Measurements from ENCODE around the gene RFWD3. TPM values are rescaled to one million over a fixed set of nuclear protein-coding genes. Genes with fewer than 3 reads are reported as not detected.

Gene RFWD3, protein sequence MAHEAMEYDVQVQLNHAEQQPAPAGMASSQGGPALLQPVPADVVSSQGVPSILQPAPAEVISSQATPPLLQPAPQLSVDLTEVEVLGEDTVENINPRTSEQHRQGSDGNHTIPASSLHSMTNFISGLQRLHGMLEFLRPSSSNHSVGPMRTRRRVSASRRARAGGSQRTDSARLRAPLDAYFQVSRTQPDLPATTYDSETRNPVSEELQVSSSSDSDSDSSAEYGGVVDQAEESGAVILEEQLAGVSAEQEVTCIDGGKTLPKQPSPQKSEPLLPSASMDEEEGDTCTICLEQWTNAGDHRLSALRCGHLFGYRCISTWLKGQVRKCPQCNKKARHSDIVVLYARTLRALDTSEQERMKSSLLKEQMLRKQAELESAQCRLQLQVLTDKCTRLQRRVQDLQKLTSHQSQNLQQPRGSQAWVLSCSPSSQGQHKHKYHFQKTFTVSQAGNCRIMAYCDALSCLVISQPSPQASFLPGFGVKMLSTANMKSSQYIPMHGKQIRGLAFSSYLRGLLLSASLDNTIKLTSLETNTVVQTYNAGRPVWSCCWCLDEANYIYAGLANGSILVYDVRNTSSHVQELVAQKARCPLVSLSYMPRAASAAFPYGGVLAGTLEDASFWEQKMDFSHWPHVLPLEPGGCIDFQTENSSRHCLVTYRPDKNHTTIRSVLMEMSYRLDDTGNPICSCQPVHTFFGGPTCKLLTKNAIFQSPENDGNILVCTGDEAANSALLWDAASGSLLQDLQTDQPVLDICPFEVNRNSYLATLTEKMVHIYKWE
- total RNA-seq (26.0 TPM), polyA plus RNA-seq (ENCODE audit: insufficient read depth, low read depth, low replicate concordance) (5.8 TPM)
- long read RNA-seq, donor 1, partial matches to known transcripts: 0 of 2 reads
- long read RNA-seq, donor 1, other reads (novel, unspliced or antisense): 0 of 2 reads
- long read RNA-seq, donor 2, partial matches to known transcripts: 13 of 16 reads
- long read RNA-seq, donor 2, other reads (novel, unspliced or antisense): 0 of 16 reads
- long read RNA-seq, donor 3, partial matches to known transcripts: 0 of 1 reads
- long read RNA-seq, donor 3, other reads (novel, unspliced or antisense): 0 of 1 reads
- long read RNA-seq, donor 4, full-length matches to known transcripts: 2 of 7 reads
- long read RNA-seq, donor 4, partial matches to known transcripts: 5 of 7 reads
- long read RNA-seq, donor 4, other reads (novel, unspliced or antisense): 0 of 7 reads
- long read RNA-seq, donor 5: 0 reads
- long read RNA-seq, donor 6, full-length matches to known transcripts: 2 of 2 reads
- long read RNA-seq, donor 6, partial matches to known transcripts: 0 of 2 reads
- long read RNA-seq, donor 6, other reads (novel, unspliced or antisense): 0 of 2 reads
- long read RNA-seq, donor 7, full-length matches to known transcripts: 7 of 13 reads
- long read RNA-seq, donor 7, partial matches to known transcripts: 4 of 13 reads
- long read RNA-seq, donor 7, other reads (novel, unspliced or antisense): 2 of 13 reads
- long read RNA-seq, donor 8, partial matches to known transcripts: 10 of 14 reads
- long read RNA-seq, donor 8, other reads (novel, unspliced or antisense): 0 of 14 reads
- long read RNA-seq, donor 9, partial matches to known transcripts: 0 of 2 reads
- long read RNA-seq, donor 9, other reads (novel, unspliced or antisense): 0 of 2 reads
- long read RNA-seq, donor 10, partial matches to known transcripts: 0 of 5 reads
- long read RNA-seq, donor 10, other reads (novel, unspliced or antisense): 0 of 5 reads

DNA sequence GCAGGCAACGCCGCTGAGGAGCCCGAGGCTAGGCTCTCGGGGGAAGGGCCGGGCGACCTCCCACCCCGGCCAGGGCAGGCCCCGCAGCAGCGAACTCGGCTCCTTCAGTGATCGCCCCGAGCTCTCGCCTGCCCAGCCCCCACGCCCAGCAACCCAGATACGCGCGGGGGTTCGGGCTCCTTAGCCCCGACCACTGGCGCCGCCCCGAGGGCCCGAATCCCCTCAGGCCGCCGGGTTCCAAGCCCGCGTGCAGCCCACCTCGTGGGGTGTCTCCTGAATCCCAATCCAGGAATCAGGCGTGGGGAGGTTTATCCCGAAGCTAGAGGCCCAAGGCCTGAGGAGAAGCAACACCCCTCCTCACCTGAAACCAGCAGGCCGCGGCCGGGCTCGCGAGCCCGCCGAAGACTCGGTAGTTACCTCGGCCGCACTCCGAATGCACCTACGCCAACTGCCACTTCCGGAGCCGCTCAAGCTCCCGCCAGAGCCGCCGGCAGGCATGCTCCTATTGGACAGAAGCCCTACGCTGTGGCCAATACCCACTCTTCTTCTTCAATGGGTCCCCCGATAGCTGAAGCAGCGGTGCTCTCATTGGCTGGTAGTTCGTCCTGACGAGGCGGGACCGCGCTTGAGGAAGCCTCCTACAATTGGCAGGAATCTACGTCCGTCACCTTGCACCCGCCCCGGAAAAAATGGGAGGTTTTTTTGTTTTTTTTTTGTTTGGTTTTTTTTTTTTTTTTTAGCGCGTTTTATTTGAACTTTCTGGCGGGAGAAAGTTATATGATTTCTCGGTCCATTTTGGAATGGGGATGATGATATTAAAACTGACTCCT lies at the start of gene RFWD3:
RFWD3 (minus strand) TSS at position 453 of the 830 bp plus-strand sequence. CDS start 5,428 bp downstream, outside the sequence.
- DNase-seq: peak; percentile 98 to 99 (median 98)
- Histone ChIP-seq H3K27ac (ENCODE audit: low read depth in 2 of 2, low read length in 2 of 2) (peak within 1 kb of the TSS in 1 of 2 donors; percentile 43), H3K9me3 (ENCODE audit: control insufficient read depth in 2 of 3, insufficient read depth in 1 of 3, low read length in 3 of 3) (no peaks in the 10 kb centered on the region), H3K27me3 (ENCODE audit: control insufficient read depth, insufficient read depth, low read length) (no peaks in the 10 kb centered on the region), H3K9ac (ENCODE audit: low read length in 3 of 3) (peak within 1 kb of the TSS; percentile 77 to 85 (median 82)), H3K4me1 (ENCODE audit: control insufficient read depth in 2 of 3, insufficient read depth in 2 of 3, low read depth in 1 of 3, low read length in 3 of 3) (no peaks in the 10 kb centered on the region), H3K36me3 (ENCODE audit: control insufficient read depth in 2 of 3, insufficient read depth in 3 of 3, low read length in 3 of 3) (peaks cover 0 to 13% (median 10%) of the 10 kb centered on the region in 3 donors), H3K4me3 (ENCODE audit: low read length in 3 of 3) (peak within 1 kb of the TSS; percentile 88 to 91 (median 89))
- intact Hi-C loops (cut with DNase I): no loop called here
- peak; percentile 99 for FAIRE-seq
- TF ChIP-seq, protein P1, sequence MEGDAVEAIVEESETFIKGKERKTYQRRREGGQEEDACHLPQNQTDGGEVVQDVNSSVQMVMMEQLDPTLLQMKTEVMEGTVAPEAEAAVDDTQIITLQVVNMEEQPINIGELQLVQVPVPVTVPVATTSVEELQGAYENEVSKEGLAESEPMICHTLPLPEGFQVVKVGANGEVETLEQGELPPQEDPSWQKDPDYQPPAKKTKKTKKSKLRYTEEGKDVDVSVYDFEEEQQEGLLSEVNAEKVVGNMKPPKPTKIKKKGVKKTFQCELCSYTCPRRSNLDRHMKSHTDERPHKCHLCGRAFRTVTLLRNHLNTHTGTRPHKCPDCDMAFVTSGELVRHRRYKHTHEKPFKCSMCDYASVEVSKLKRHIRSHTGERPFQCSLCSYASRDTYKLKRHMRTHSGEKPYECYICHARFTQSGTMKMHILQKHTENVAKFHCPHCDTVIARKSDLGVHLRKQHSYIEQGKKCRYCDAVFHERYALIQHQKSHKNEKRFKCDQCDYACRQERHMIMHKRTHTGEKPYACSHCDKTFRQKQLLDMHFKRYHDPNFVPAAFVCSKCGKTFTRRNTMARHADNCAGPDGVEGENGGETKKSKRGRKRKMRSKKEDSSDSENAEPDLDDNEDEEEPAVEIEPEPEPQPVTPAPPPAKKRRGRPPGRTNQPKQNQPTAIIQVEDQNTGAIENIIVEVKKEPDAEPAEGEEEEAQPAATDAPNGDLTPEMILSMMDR (IDR thresholded peaks at IDR 0.05; ENCODE audit: borderline replicate concordance, extremely low read depth, insufficient read depth): no peak

DNA sequence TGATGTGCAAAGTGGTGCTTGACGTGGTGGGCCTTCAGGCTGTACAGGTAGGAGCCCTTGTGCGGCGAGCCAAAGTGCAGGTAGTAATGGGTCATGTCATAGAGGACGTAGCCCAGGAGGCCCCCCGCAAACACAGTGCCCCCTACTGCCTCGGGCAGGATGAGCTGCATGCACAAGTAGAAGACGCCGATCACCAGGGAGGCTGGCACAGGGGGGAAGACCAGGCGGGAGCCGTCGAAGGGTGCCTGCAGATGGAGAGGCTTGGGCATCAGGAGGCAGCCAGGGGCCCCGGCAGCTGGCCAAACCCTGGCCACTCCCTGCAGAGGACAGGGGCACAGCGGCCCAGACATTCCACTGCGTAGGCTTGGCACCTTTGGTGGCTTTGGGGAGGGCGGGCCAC lies 49.7 kb upstream of the RFWD3 start:
- DNase-seq (no peak), FAIRE-seq (no peak)
- H3K4me3 ChIP-seq (ENCODE audit: low read length in 3 of 3): no peak overlapping the region
- H3K27ac ChIP-seq (ENCODE audit: low read depth in 2 of 2, low read length in 2 of 2): no peak overlapping the region
- TF ChIP-seq, protein P1 (IDR thresholded peaks at IDR 0.05; ENCODE audit: borderline replicate concordance, extremely low read depth, insufficient read depth): no peak
- no peaks in the 10 kb centered on the region for H3K4me1 ChIP-seq (ENCODE audit: control insufficient read depth in 2 of 3, insufficient read depth in 2 of 3, low read depth in 1 of 3, low read length in 3 of 3)
- no peaks in the 10 kb centered on the region for H3K36me3 ChIP-seq (ENCODE audit: control insufficient read depth in 2 of 3, insufficient read depth in 3 of 3, low read length in 3 of 3)
- H3K27me3 ChIP-seq (ENCODE audit: control insufficient read depth, insufficient read depth, low read length): no peaks in the 10 kb centered on the region
- H3K9me3 ChIP-seq (ENCODE audit: control insufficient read depth in 2 of 3, insufficient read depth in 1 of 3, low read length in 3 of 3): no peaks in the 10 kb centered on the region
- no peak overlapping the region for H3K9ac ChIP-seq (ENCODE audit: low read length in 3 of 3)
- intact Hi-C loops (cut with DNase I): no loop called here
